Measurements from ENCODE around the gene SYCE1L.

The SYCE1L gene

GRCh38 chr16:77250400-77250799, 51.2 kb downstream of the SYCE1L start:
- DNase-seq (ENCODE audit: low spot score) = no peak

Measured in activated CD4-positive, alpha-beta T cell treated with anti-CD3 and anti-CD28 coated beads, Interleukin-2, Interleukin-4, amounts not matched to agents 100 ng/mL and 50 ng/mL, durations not matched to agents 16 hours and 8 hours (primary cell).